Hepatocyte (in vitro differentiated cells): ENCODE measurements around the gene EEFSEC.

Experiments
- EZH2 ChIP-seq: fragments of 200-600 bp; sonication (generic); IDR thresholded peaks from 2 replicates; pipeline ENCODE4 v1.6.1; 2016; ENCODE audit warnings: antibody characterized with exemption, mild to moderate bottlenecking, borderline replicate concordance
- TF ChIP-seq, protein P1 (sequence below): fragments of 200-600 bp; sonication (generic); IDR thresholded peaks from 2 replicates; pipeline ENCODE4 v1.5.1; 2016; ENCODE audit warnings: antibody characterized with exemption, mild to moderate bottlenecking; ENCODE audit not compliant: poor library complexity

DNA sequence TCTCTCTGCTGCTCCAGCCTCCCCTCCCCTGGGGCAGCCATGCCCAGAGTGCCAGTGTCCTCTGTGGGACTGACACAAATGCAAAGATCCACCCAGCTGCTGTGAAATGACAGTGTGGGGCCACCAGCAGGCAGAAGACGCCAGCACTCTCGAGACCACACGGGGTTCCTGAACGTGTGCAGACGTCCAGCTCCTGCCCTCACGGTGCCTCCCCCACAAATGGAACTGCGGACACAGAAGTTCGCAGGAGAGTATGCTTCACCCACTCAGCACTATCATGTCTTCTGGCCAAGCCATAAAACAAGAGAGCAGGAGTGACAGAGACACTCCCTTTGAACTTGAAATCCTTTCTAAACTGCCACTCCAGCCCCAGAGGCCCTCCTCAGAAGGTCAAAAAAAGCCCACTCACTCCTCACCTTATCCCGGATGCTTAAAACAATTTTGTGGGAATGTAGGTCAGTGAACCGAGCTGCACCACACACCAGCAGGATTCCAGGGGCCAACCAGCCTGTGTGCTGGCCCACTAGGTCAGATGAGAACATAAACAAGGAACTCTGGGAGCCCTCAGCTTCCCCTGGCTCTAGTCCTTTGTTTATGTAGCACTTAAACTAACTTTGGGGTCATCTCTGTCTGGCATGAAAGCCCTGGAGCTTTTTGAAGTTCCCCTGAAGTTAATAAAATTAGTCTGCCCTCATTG is 200.9 kb downstream of the EEFSEC start:
- TF ChIP-seq, protein P1, sequence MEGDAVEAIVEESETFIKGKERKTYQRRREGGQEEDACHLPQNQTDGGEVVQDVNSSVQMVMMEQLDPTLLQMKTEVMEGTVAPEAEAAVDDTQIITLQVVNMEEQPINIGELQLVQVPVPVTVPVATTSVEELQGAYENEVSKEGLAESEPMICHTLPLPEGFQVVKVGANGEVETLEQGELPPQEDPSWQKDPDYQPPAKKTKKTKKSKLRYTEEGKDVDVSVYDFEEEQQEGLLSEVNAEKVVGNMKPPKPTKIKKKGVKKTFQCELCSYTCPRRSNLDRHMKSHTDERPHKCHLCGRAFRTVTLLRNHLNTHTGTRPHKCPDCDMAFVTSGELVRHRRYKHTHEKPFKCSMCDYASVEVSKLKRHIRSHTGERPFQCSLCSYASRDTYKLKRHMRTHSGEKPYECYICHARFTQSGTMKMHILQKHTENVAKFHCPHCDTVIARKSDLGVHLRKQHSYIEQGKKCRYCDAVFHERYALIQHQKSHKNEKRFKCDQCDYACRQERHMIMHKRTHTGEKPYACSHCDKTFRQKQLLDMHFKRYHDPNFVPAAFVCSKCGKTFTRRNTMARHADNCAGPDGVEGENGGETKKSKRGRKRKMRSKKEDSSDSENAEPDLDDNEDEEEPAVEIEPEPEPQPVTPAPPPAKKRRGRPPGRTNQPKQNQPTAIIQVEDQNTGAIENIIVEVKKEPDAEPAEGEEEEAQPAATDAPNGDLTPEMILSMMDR, result no peak
- TF ChIP-seq EZH2, result no peak
